Astrocyte of the spinal cord (primary cell): ENCODE data around the gene CNTNAP5.

Experiments used
- DNase-seq: peaks from one replicate; pipeline ENCODE4 v3.0.0; 2011; ENCODE audit warnings: low read depth, low spot score
- H3K4me3 ChIP-seq: 2 replicates; pipeline ENCODE4 v1.5.1; 2011; ENCODE audit warnings: low read depth, mild to moderate bottlenecking, low read length, moderate library complexity
- in situ Hi-C: cut with HindIII; loops from 2 replicates; pipeline ENCODE4 v1.10.0; 2017; ENCODE audit warnings: low sequenced_read_pairs
- TF ChIP-seq, protein P1 (sequence below): IDR thresholded peaks from 2 replicates; pipeline ENCODE4 v1.5.1; 2012; ENCODE audit warnings: low read depth, mild to moderate bottlenecking, low read length, inconsistent platforms

The CNTNAP5 gene

DNA sequence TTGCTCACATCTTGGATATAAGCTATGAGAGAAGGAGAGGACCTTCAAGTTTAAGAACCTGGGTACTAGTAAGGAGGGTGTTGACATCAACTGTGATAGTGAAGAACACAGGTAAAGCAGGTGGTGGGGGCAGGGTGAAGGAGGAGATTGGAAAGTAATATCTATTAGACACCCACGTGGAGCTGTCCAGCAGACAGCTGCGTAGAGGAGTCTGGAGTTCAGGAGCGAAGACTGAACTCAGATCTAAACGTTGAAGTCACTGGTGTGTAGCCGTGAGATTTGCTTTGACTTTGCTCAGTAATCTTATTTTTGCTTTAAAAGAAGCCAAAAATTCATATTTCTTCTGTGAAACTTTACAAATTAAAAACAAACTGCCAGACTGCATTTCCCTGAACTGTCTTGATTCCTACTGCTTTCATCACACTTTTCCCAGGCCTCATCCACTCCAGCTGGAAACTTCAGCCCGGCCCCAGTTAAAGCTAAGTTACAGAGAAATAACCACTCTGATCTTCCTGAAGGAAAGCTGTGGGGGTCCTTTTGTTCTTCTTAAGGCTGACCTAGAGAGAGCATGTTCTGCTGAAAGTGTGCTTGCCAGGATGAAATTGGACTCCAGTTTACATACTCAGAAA lies 533.3 kb downstream of the CNTNAP5 start:
- H3K4me3 ChIP-seq, result no peak overlapping the region
- TF ChIP-seq, protein P1, sequence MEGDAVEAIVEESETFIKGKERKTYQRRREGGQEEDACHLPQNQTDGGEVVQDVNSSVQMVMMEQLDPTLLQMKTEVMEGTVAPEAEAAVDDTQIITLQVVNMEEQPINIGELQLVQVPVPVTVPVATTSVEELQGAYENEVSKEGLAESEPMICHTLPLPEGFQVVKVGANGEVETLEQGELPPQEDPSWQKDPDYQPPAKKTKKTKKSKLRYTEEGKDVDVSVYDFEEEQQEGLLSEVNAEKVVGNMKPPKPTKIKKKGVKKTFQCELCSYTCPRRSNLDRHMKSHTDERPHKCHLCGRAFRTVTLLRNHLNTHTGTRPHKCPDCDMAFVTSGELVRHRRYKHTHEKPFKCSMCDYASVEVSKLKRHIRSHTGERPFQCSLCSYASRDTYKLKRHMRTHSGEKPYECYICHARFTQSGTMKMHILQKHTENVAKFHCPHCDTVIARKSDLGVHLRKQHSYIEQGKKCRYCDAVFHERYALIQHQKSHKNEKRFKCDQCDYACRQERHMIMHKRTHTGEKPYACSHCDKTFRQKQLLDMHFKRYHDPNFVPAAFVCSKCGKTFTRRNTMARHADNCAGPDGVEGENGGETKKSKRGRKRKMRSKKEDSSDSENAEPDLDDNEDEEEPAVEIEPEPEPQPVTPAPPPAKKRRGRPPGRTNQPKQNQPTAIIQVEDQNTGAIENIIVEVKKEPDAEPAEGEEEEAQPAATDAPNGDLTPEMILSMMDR, result no peak
- no peak for DNase-seq
- in situ Hi-C loops, result no loop called here

DNA sequence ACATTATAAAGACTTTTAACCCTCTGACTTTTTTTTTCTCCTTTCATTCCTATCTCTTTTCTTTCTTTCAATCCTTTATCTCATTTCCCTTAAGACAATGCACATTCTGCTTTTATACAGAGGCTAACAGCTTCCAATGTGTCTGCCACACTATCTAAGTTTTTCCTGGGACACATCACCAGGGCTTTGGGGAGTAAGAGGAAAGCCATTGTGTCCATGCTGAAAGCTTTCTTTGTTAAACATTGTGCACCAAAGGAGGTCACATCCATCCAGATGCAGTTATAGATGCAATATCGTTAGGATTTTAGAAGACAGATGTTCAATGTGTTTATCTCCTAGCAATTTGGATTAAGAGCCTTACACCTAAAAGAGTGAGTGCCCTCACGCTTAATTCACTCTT lies 534.1 kb downstream of the CNTNAP5 start:
- TF ChIP-seq, protein P1, result no peak

DNA sequence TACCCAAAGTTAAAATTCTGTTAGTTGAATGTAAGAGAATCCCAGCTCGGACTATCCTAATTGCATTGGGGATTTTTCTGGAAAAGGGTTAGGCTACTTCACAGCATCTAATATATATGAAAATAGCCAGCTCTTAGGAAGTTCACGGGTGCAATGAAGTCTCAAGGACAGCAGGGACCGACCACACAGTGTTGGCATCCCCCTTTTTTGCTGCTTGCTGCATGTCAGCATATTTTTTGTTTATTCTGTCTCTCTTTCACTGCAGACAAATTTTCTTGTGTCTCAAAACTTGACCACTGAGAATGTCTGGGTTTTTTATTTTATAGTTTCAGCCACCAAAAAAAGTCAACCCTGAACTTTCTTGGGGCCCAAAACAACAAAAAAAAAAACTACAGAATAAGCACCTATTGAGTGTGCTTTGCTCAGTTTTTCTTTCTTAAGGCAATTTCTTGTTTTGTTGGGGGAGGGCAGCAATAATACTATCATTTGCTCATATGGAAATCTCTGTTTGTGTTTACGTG lies 535.6 kb downstream of the CNTNAP5 start:
- in situ Hi-C loops, result no loop called here
- TF ChIP-seq, protein P1, result no peak
- no peak overlapping the region for H3K4me3 ChIP-seq
- DNase-seq, result no peak

More for the DNA sequence above, 534.1 kb downstream of the CNTNAP5 start:
- no peak for DNase-seq
- in situ Hi-C loops, result no loop called here
- no peak overlapping the region for H3K4me3 ChIP-seq

DNA sequence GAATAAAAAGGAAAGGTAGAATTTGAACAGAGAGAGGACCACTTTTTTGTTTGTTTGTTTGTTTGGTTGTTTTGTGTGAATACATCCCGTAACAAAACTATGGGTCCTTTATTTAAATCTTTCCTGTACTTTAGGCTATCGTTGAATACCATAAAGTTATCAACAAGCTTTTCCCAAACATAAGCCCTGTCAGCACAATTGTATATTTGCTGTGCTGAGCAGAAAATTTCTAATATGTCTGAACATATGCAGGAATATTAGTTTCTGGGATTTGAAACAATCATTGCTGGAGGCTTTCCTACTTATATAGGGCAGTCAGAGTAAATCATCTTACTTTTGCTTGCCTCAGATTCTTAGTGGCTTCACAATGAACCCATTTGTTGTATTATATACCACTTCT lies 536.4 kb downstream of the CNTNAP5 start:
- no peak for DNase-seq
- in situ Hi-C loops, result no loop called here
- no peak overlapping the region for H3K4me3 ChIP-seq
- TF ChIP-seq, protein P1, result no peak

DNA sequence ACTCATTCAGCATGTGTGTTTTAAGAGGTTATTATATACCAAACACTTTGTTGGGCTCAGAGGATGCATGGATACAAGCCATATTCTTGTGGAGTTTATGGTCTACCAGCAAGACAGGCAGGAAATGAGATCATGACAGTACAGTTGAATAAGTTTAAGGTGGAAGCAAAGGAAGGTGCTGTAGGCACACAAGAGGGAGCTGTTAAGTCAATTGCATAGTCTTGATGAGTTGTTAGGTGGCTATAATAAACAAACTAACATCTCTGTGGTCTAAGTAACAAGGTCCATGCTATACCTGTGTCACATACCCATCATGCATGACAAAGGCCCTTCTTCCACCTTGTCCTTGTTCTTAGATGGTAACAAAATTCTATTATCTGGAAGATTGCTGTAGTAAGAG lies 538.3 kb downstream of the CNTNAP5 start:
- in situ Hi-C loops, result no loop called here
- TF ChIP-seq, protein P1, result no peak

DNA sequence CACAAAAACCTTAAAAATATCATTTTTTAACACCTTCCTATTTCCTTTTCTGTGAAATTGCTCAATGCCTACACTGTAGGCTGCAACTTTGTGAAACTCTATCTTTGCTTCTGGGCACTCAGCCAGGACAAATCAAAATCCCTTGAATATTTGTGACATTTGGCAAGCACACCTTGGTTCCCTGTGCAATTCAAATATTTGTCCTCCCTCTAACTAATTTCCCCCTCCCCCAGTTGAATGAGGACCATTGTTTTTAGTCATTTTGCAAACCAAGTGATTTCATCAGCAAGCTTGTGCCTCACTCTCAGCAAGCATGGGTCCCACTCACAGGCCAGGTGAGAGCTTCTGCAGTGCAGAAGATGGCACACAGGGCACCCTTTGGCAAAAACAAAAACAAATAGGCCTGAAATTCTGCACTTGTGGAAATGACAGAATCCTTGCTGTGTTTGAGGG lies 541.5 kb downstream of the CNTNAP5 start:
- TF ChIP-seq, protein P1, result no peak
- no peak for DNase-seq
- H3K4me3 ChIP-seq, result no peak overlapping the region
- in situ Hi-C loops, result no loop called here

More for the DNA sequence above, 538.3 kb downstream of the CNTNAP5 start:
- H3K4me3 ChIP-seq, result no peak overlapping the region
- no peak for DNase-seq
